HG02870 (cell line): ENCODE measurements around the gene DCHS2.

ENCODE experiments used
- ATAC-seq: cut with Tn5 transposase; IDR thresholded peaks from one replicate; pipeline ENCODE4 v1.9.1; 2021; ENCODE audit warnings: mild to moderate bottlenecking, moderate library complexity; ENCODE audit not compliant: unreplicated experiment

The DCHS2 gene

DNA sequence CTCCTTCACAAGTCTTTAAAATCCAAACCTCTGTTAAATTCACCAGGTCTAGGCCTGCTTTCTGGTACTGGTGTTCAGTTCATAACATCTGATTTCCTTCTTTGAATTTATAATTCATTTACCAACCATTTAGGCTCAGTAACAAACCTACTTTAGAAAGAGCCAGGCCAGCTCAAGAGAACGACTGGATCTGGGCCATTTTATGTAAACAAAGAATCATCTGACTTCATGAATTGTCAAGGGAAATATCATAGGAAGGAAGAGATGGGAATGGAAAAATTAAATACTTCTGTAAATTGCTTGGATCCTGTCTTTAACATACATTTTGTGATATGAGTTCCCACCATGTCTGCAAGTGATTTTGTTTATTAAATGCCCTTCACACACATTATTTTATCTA, 36.5 kb downstream of the DCHS2 start:
- ATAC-seq, result no peak

DNA sequence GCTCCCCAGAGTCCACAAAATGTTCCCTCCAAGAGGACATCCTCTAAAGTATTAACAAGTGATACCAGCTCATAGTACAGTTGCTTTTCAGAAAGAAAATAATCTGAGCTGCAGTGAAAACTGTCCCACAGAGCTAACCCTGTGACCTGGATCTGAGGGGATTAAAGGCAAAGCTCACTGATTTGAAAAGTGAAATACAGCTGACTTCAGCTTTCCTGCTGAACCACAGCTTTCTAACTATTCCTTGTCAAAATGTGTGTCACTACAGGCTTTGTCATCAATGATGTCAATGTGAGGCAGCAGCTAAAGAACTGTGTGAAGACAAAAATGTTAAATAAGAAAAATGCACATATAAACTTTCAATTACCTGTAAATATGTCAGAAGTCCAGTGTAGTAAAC, 36.9 kb downstream of the DCHS2 start:
- ATAC-seq, result no peak

DNA sequence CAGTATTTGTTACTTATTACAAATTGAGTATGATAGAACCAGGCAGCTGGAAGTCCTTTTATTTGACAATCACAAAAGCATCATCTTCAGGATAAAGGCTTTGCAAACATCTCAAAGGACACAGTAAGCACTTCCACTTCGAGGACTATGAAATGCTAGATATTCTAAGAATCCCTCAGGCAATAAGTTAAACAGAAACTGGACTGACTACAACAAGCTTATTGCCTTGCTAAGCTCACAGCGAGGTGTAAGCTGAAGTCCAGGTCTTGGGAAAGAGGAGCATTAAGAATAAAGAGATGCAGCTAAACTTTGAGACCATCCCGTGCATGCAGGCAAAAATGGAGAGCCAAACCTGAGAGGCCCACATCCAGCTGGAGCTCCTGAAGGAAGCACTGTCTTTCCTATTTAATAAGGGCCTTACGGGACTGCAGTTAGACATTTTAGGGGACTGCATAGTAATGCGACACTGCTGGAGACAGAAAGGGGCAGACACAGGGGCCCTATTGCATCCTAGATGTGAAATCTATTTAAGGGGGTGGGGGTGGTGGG, 38.7 kb downstream of the DCHS2 start:
- no peak for ATAC-seq

DNA sequence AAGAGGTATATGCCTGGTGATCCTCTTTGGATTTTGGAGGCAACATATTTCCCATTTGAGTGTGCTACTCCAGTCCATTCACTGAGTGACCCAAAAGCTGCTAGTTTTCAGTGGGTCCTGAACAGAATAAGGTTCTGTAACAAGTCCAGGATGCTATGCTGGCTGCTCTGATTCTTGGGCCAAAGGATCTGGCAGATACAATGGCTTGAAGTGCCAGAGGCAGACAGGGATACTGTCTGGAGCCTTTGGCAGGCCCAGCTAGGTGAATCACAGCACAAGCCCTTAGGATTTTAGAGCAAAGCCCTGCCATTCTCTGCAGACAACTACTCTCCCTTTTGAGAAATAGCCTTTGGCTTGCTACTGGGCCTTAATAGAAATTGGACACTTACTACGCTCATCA, 40.6 kb downstream of the DCHS2 start:
- no peak for ATAC-seq

DNA sequence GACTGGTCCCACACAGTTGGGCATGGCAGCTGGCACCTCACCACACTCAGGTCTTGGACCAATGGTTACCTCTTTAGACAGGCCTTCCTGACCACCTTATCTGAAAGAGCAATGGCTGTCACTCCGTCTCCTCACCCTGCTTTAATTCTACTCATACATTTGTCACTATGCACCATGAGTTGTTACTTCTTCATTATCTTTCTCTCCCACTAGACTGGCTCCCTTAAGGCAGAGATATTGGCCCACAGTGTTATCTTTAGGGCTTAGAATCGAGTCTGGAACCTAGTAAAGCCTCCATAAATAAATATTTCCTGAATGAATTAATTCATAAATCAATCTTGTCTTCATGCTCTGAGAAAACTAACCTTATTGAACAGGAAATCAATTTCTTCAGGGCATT, 46.6 kb downstream of the DCHS2 start:
- ATAC-seq, result no peak

DNA sequence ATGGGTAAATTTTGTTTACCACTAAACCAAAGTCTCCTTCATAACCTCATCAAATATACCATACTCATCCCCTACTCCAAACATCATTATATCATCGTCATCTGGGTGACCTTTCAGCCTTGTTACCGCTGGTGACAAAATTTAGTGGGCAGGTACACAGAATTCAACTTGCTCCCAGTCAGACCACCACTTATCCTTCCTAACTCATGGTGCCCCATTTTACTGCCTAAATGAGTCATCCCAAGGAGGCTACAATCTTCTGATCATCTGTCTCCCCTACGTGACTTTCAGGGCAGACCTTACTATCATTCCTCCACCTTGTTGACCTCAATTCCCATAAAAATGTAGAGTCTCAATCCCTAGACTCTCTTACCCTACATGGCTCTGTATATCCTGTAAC, 49.6 kb downstream of the DCHS2 start:
- no peak for ATAC-seq

DNA sequence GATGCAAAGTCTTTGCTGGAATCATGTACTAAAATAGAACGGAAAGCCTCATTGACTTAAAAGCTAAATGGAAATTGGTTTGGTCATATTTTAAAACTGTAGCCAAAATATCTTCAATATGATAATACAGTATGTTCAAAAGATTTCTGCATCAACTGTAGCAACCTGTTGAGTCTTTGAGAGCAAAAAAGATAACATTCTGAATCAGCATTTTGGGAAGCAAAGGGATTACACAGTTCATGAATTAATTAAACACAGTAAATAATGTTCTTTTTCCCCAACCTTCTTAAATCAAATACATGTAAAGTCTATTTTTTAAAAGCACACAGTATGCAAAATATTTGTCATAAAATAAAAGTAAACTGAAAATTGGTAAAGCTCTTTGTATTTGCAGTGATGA, 50.5 kb downstream of the DCHS2 start:
- no peak for ATAC-seq

DNA sequence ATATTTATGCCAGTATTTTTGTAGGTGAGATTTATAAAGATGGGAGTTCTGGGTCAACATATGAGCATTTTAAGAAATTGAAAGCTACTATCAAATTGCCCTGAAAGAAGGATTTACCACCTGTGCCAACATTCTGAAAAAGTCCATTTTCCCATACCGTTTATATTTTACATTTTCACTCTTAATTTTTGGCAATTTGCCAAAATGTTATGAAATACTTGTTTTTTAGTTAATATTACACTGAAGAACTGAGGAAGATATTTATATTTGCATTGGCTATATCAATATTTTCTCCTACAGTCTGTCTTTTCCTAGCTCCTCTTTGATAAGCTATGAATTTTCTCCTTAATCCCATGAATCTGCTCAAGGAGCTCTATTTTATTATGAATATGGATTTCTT, 52.4 kb downstream of the DCHS2 start:
- no peak for ATAC-seq

DNA sequence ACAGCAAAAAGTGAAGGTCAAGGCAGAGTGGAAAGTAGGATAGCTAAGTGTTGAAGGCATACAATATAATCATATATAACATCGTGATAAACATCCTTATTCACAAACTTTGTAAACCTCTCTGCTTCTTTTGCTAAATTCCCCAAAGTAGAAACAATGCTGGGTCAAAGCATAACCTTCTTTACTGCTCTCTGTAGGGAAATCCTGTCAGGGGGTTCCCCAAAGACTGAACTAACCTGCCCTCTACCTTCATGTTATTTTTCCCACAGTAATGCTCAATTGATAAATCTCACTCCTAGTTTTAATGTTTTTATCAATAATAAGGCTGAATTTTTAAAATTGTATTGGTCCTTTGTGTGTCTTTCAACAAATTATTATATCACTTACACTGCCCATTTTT, 55.7 kb downstream of the DCHS2 start:
- peak; percentile 67 for ATAC-seq

DNA sequence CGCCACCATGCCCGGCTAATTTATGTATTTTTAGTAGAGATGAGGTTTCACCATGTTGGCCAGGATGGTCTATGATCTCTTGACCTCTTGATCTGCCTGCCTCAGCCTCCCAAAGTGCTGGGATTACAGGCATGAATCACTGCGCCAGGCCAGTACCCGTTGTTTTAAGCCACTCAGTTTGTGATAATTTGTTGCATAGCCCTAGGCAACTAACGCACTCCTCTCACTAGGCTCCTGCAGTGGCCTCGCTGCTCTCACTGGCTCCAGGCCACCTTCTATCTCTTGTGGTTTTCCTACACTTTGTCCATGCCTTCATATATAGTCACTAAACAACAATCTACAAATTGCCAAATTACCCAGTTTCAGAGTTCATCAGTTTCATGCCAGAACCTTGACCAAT, 58.1 kb downstream of the DCHS2 start:
- no peak for ATAC-seq

DNA sequence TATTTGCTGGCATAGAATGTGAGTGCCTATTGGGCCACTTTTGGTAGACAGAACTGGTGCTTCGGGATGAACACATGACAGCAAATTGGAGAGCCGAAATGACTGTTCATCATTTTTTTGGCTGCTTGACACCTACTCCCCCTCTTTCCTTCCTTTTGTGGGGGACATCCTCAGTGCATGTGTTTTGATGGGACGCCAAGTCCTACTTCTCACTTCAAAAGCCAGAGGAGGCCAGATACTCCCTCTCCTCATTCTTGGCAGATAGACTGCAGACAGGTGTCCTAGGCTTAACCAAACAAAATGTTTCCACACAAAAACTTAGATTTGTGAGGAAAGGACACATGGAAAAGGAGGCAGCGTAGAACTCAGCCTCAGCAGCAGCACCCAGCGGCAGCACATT, 62.4 kb downstream of the DCHS2 start:
- ATAC-seq, result no peak

DNA sequence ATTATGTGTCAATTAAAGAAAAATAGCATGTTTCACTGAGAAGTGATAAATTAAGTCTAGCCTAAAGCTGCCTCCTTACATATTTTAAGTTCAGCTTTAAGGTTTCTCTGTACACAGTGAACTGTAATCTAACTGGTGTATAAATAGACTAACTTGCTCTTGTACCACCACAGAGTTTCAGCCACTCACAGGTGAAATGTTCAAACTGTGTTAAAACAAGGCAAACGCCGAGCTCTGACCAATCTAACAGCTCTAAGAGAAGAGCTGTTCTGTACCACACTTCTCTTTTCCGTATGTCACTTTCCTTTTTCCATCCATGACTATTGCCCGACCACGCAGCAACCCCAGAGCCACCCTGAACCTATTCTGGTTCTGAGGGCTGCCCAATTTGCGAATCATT, 64.5 kb downstream of the DCHS2 start:
- ATAC-seq, result no peak

DNA sequence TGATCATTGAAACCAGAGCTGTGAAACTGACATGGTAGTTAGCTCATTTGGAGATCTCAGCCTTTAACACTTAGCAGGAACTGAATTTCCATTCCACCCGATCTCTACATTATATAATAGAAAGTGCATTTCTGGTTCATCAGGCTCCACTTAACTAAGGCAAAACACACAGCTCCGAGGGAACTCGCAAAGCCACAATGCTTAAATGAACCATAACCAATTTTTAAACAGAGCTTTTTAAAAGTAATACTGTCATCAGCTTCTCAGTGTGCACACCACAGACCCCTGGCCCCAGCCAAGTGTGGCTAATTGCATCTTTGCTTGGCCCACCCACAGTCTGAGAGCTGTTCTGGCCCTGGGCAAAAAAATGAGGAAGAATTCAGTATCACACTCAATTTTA, 66.1 kb downstream of the DCHS2 start:
- no peak for ATAC-seq

DNA sequence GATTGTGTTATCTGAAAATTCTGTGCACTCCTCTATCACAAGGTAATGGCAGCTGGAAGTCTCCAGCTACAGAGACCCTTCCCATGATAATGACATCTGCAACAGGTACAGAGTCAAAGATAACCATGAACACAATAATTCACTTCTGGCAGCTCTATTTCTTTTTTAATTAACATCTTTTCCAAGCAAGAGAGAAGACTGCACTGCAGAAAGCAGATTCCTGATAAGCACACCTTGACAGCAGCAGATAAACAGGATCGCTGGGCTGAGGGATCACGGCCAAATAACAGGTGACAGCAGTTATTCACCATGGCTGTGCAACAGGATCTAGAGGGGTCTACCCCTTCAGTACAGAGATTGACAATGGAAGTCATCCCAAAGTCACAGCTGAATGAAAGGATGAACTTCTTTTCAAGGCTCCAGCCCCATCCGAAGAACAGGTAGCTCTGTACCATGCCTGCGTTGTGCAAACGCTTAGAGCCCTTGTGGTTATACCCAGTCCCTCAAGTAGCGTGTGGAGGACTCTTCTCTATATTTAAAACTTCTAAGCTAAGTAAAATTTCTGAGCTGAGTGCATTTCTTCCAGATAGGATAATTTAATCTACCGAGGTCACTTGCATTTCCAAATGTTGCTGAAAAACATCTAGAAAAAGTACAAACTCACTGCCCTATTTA, 66.7 kb downstream of the DCHS2 start:
- no peak for ATAC-seq

DNA sequence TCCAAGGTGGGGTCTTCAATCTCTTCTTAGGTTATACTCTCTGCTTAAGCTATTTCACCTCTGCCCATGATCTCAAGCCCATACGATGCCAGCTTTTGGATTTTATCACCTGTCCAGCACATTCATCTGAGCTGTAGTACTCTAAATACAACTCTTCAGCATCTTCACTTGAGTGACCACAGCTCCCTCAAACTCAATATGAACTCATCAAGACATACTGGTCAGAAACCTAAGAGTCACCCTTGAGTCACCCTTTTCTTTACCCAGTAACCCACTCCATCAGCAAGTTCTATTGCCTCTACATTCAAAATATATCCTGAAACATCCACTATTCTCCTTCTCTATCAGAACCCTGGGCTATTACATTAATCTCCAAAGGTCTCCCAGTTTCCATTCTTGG, 69.4 kb downstream of the DCHS2 start:
- ATAC-seq, result peak; percentile 27

DNA sequence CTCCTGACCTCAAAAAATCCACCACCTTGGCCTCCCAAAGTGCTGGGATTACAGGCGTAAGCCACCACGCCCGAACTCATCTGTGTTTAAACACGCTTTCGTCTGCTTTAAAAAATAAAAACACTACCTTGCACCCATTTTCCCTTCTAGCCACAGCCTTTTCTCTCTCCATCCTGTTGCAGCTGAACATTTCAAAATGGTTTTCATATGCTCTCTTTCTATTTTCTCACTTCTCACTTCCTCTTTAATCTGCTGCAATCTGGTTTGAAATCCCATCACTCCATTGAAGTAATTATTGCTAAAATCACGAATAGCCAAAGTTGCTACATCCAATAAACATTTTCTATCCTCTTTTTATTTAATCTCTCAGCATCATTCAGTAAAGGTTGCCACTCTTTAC, 70.0 kb downstream of the DCHS2 start:
- peak; percentile 66 for ATAC-seq

DNA sequence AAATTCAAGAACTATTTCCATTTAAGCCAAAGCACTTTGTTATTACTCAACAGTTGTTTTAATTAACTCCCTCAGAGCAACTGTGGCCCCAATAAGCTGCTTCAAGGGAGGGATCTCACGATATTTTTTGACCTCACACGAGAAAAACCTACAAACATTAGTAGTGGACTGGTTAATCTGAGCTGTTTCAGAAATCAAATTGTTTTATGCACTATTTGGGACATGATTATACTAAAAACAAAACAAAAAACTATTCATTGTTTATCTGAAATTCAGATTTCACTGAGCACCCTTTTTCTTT, 74.3 kb downstream of the DCHS2 start:
- ATAC-seq, result no peak

DNA sequence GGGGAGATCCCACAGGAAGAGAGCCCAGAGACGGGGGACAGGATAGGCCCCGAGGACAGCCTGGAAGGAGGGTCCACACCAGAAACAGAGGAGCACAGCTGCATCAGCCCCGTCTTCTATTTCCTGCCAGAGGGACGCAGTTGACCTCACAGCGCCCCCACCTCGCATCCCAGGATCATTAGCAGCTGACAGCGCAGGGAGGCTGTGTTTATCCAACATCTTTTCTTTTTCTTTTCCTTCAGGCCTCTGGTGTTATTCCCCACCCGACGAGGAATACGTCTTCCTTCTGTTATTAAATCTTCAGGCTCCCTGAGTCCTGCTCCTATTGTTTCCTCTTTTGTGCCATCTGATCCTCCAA, 75.4 kb downstream of the DCHS2 start:
- peak; percentile 35 for ATAC-seq

DNA sequence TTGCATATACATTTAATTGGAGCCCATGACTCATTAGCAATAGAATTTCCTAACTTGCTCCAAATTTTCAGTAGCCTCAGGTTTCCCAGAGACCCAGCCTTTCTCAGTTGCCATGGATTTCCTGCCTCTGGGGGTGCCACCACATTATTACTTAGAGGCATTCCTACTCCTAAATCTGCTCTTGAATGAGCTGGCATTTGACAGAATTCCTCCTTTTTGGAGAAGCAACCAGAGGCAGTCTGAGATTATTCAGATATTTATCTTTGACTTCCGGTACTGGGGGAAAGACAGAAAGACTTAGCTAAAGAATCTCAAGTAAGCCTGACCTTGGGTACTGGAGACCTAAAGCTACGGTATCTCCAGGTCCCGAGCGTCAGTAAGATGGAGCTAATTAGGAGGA, 76.3 kb downstream of the DCHS2 start:
- no peak for ATAC-seq

DNA sequence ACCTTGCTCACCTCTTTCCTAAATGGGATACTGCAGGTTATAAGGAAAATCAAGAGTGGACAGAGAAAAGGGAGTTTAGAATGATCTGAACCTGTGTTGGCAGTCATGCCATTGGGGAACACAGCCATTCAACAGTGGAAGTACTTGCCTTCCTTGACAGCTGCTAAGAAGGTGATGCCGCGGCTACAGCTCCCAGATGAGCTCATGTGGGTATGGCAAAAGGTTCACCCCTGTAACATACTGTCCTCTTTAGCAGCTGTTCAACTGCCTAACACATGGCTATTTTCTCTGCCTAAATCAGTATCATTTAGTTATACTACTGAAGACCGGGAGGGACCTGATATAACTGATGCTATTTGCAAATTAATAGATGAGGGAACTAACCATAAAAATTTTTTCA, 76.8 kb downstream of the DCHS2 start:
- no peak for ATAC-seq

DNA sequence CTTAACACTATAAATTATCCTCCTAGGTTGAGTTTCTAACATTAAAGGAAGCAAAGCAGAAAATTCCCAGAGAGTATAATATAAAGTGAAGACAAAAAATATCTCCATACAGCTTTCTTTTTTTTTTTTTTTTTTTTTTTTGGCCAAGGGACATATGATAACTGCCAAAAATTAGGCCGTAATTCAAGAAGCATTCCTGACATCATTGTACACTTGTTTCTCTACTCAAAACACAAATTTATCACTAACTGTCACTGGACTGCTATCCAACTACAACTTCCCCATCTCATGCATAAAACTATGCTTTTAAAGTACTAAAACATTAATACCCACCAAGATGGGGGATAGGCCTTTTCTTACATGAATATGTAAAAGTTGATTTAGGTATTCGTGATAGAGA, 77.2 kb downstream of the DCHS2 start:
- no peak for ATAC-seq

DNA sequence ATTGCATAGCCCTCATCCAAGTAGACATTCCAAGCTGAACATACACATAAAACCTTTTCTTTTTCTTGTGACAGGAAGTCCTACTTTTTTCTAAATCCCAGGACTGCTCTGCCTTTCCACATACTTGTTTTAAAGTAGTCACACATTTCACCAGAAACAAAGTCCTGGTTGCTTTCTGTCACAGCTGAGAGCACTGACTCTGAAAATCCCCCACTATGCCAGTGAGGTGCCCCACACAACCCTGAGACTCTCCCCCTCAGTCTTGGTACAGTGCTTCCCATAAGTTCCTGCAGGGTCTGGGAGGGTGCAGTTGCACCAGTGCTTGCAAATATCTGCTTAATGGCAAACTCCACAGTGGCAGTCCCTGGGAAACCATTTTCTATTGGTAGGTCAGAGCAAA, 84.2 kb downstream of the DCHS2 start:
- no peak for ATAC-seq

DNA sequence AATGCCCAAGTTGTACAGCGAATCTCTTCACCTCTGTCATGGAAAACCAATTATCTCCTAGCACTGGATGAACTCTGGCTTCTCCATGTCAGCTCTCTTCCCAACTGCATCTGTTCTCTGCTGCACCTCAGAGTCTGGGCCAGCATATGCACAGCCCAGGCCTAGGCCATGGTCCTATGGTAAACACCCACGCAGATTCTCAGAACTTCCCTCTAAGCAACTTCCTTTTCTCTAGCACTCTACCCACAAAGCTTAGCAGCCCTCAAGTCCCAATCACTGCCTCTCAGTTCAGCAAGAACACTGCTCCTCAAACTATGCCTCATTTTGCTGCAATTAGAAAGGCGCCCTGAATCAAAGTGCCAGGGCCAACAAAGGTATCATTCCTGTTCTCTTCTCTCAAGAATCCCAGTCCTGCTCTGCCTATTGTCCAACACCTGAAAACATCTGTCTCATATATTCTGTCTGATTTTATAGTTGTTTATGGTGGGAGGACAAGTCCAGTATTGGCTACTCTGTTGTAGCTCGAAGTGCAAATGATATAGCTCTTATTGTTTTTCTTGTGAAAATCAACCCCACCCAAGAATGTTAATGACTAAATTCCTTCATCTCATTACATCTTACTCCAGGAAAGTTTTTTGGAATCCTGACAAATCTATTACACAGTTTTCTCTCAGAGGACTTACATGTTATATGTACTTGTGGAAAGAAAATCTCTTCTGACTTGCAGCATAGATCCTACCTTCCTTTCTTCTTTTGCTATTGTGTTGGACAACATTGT, 85.4 kb downstream of the DCHS2 start:
- ATAC-seq, result peak; percentile 99
